ENCODE results near the gene THBS3.
"Not testable (repeated sequence)": the region's sequence is repeated elsewhere in the genome, so short reads cannot be mapped to it uniquely, and the experiment has no call there.

The THBS3 gene

GRCh38 chr1:155206891-155207805 lies 549 bp downstream of the THBS3 start:
- DNase-seq, result peak; percentile 93

GRCh38 chr1:155205969-155206593 lies 1.6 kb downstream of the THBS3 start:
- DNase-seq, result no peak

GRCh38 chr1:155205035-155205434 lies 2.7 kb downstream of the THBS3 start:
- no peak for DNase-seq

DNA sequence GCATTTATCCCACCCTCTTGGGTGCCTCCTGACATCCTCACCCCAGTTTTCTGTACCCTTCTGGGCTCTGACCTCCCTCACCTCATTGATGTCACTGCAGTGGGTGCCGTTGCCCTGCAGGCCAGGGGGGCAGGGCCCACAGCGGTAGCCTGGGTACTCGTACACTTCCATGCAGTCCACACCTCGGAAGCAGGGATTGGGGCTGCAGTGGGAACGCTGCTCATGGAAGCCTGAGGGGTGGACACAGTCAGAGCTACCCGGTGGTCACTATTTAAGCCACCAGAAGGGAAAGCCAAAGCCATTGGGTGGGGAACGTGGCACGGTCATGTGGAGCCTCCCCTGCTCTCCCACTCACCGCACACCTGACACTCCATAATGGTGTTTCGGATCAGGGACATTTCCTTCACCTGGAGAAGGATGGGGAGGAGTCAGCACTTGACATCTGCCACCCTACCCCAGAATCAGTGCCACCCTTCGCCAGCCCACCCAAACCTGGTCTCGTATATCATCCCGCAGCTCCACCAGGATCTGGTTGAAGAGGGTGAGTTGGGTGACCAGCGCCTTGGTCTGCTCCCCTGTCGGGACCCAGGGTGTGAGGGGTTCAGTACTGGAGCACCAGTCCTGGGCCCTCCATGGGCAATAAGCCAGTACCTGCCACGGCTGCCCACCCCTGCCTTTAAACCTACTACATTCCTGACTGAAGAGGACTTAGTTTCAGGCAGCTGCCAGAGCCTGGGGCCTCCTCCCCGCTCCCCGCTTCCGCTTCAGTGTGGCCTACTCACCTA lies 4.8 kb downstream of the THBS3 start:
- no peak for DNase-seq

- DNase-seq, result no peak
Measured at GRCh38 chr1:155202198-155202597, 5.5 kb downstream of the THBS3 start.

DNA sequence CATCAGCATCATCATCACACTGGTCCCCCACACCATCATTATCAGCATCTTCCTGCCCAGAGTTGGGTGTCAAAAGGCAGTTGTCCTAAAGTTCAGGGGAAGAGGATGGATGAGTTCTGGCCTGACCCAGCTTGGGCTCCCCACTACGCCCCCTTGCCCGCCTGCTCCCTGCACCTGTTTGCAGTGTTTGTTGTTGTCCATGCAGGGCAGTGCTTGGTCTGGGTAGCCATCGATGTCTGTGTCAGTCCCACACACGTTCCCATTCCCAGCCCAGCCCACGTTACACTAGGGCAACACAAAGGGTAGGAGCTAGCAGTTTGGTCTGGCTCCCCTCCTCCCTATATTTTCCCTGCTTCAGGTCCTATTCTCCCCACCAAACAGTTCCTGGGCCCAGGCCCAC lies 6.8 kb downstream of the THBS3 start:
- DNase-seq, result no peak

GRCh38 chr1:155199792-155200191 lies 7.9 kb downstream of the THBS3 start:
- no peak for DNase-seq

GRCh38 chr1:155198547-155198906 lies 9.2 kb downstream of the THBS3 start:
- no peak for DNase-seq

DNA sequence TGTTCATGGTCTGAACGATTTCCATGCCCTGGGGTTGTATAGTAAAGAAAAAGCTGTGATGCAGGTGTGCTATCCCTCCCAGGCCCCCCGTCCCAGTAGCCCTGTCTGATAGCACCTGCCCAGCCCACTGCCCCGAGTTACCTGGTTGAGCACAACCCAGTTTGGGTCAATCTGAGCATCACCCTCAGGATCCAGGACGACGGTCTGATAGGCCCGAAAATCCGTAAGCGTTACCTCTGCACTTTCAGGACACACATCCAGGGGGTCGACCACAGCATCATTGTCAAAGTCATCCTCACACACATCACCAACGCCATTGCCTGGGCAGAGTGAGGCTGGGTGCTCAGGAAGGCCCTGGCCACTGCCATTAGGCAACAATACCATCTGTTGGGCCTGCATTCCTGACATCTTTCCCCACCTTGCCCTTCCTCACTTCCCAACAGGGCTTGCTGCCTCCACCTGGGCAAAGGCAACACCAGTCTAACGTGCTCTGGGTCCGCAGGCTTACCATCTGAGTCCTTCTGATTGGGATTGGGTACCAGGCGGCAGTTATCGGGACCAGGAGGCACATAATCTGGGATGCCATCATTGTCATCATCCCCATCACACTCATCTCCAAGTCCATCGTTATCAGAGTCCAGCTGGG lies 9.7 kb downstream of the THBS3 start:
- DNase-seq, result no peak

- DNase-seq, result no peak
Measured at GRCh38 chr1:155196893-155197638, 10.6 kb downstream of the THBS3 start.

DNA sequence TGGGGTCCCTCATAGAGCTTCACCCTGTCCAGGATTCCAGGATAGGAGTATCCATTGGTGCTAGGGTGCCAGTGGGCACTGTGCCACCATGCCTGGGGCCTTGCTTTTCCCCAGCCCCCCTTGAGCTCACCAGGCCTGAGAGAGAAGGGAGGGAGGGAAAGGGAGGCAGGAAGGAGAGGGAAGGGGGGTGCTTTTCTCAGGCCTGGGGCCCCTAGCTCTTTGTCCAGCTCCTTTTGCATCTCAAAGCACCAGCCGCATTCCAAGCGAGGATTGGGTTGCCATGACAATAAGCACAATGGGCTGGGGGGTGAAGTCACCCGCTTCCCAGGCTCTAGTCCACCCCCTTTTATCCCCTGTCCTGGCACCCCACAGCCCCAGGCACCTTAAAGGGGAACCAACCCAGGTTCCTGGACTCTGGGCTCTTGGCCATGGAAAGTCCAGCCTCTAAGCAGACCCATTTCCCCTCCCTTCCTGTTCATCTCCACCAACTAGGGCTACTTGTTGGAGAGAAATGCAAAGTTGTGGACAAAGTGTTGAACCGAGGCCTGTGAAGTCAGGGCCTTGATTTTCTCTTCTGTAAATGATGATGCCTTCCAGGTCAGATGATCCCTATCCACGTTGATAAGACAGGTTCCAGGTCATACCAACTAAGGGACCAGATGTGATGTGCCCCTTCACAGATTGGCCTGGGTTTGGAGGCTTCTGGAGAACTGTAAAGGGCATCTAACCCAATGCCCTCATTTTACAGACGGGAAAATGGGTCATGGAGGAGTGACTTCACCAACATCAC lies 11.4 kb downstream of the THBS3 start:
- no peak for DNase-seq

DNA sequence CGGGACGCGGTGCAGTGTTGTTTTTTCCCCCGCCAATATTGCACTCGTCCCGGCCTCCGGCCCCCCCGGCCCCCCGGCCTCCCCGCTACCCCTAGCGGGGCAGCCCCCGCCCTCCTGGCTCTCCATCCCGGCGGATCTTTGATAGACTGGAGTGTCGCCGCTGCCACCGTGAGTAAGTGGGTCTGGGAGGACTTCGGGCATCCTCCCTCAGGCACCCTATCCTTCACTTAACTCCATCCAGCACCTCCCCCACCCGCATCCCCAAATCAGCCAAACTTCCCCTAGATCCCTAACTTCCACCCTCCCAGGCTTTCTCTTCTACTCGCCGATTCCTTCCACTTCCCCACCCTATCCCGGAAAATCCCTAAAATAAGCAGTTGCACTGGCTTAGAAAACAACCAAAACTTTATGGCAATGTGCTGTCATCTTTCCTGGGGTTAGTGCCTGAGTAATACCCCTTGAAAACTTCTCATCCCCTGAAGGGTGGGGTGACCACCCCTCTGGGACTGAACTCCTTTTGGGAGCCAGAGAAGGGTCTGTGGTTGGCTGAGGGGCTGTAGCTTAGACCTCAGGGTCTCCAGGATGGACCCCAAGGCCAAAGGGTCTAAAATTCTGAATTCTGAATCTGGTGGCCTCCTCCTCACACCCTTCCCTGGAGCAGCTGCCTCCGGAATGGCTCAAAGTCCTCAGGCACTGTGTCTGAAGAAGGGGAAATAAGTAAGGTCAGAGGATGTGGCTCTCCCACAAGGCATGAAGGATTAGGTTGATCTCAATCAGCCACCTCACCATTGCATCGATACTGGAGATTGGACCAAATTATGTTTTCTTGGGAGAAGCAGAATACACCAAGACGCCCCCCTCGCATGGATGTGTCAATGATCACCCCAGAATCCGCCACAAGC lies 12.2 kb downstream of the THBS3 start:
- DNase-seq, result no peak

DNA sequence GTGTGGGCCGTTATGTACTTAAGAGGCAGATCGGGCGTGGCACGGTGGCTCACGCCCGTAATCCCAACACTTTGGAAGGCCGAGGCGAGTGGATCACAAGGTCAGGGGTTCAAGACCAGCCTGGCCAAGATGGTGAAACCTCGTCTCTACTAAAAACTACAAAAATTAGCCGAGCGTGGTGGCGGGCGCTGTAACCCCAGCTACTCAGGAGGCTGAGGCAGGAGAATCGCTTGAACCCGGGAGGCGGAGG lies 13.8 kb downstream of the THBS3 start:
- DNase-seq, result not testable (repeated sequence)

DNA sequence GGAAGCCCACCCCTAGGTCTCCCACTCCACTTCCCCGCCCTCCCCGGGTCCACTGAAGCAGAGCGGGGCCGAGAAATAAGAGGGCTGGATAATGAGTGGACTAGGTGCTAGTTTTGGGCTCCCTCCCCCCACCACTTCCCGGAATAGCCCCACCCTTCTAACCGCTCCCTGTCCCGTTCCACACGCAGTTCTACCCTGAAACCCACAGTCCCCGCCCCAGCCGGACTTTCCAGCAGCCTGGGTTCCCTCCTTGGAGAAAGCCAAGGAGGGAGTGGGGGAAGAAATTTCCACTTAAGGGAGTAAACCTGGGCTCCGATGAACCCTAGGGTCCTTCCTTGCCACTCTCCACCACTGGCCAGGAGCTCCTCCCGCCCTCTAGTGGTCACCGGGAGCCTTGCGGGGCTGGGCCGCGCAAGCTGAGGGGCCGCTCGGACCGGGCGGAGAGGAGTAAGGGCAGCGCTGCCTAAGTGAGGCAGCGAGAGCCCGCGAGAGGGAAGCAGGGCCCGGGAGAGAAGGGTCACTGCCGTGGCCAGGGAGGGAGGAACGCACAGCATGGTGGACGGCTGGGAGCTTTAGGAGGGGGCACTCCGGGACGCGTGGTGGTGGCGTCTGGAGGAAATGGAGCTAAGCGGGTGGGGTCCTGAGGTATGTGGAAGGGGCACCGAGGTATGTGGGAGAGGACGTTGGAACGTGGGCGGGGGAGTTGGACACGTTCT lies 14.3 kb downstream of the THBS3 start:
- DNase-seq, result peak; percentile 64

GRCh38 chr1:155192346-155193274 lies 15.1 kb downstream of the THBS3 start:
- no peak for DNase-seq

DNA sequence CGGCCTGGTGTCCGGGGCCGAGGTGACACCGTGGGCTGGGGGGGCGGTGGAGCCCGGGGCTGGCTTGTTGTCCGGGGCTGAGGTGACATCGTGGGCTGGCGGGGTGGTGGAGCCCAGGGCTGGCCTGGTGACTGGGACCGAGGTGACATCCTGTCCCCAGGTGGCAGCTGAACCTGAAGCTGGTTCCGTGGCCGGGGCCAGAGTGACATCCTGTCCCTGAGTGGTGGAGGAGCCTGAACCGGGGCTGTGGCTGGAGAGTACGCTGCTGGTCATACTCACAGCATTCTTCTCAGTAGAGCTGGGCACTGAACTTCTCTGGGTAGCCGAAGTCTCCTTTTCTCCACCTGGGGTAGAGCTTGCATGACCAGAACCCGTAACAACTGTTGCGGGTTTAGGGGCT lies 15.8 kb downstream of the THBS3 start:
- no peak for DNase-seq

GRCh38 chr1:155189926-155190325 lies 17.8 kb downstream of the THBS3 start:
- not testable (repeated sequence) for DNase-seq

- DNase-seq, result no peak
Measured at GRCh38 chr1:155188268-155188667, 19.4 kb downstream of the THBS3 start.

DNA sequence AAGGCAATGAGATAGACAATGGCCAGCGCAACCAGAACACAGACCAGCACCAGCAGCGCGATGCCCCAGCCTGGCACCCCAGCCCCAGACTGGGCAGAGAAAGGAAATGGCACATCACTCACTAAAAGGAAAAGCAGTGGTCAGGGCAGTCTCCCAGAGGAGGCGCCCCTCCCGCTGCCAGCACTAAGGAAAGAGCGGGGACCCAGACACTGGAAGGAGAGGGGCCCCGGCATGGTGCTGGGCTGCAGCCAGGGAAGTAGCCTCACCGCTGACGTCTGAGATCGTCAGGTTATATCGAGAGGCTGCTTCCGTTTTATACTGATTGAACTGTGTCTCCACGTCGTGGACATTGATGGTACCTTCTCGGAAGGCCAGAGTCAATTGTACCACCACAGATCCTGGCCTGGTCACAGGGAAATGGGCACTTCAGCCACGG lies 20.2 kb downstream of the THBS3 start:
- no peak for DNase-seq

Measured in DMS 273 treated with DMSO at 0.1 percent for 48 hours (cell line).